GM13976 (cell line): Measurements from ENCODE around the gene B3GNT3.

Source experiments
- DNase-seq: peaks from one replicate; pipeline ENCODE4 v3.0.0; 2012; ENCODE audit warnings: low spot score
- CTCF ChIP-seq: IDR thresholded peaks from 2 replicates; pipeline ENCODE4 v1.5.1; 2012; ENCODE audit warnings: borderline replicate concordance, mild to moderate bottlenecking; ENCODE audit not compliant: insufficient read depth; ENCODE audit errors: extremely low read depth, missing control alignments, control extremely low read depth
- in situ Hi-C: fragments of 300-500 bp; cut with MboI; formaldehyde crosslinking; loops from one replicate; pipeline ENCODE4 v1.12.0; 2022; ENCODE audit warnings: low sequenced_read_pairs, mixed read lengths, inconsistent platforms; ENCODE audit not compliant: unreplicated experiment

Gene B3GNT3

GRCh38 chr19:17757125-17757524, 37.8 kb upstream of the B3GNT3 start:
- in situ Hi-C loops = no loop called here
- no peak for DNase-seq
- no peak for TF ChIP-seq CTCF

GRCh38 chr19:17758515-17758914, 36.4 kb upstream of the B3GNT3 start:
- TF ChIP-seq CTCF = no peak
- in situ Hi-C loops = no loop called here

GRCh38 chr19:17761148-17761547, 33.8 kb upstream of the B3GNT3 start:
- no peak for DNase-seq
- TF ChIP-seq CTCF = no peak
- in situ Hi-C loops = no loop called here

More at GRCh38 chr19:17758515-17758914, 36.4 kb upstream of the B3GNT3 start:
- no peak for DNase-seq

GRCh38 chr19:17762505-17763229, 32.3 kb upstream of the B3GNT3 start:
- no peak for DNase-seq
- in situ Hi-C loops = no loop called here
- no peak for TF ChIP-seq CTCF

GRCh38 chr19:17764348-17764747, 30.6 kb upstream of the B3GNT3 start:
- no peak for TF ChIP-seq CTCF
- no peak for DNase-seq
- in situ Hi-C loops = no loop called here

GRCh38 chr19:17765069-17765618, 29.8 kb upstream of the B3GNT3 start:
- in situ Hi-C loops = no loop called here

More at GRCh38 chr19:17765069-17765618, 29.8 kb upstream of the B3GNT3 start:
- DNase-seq = no peak
- TF ChIP-seq CTCF = no peak
